ENCODE results near the gene TP73.

Gene TP73

DNA sequence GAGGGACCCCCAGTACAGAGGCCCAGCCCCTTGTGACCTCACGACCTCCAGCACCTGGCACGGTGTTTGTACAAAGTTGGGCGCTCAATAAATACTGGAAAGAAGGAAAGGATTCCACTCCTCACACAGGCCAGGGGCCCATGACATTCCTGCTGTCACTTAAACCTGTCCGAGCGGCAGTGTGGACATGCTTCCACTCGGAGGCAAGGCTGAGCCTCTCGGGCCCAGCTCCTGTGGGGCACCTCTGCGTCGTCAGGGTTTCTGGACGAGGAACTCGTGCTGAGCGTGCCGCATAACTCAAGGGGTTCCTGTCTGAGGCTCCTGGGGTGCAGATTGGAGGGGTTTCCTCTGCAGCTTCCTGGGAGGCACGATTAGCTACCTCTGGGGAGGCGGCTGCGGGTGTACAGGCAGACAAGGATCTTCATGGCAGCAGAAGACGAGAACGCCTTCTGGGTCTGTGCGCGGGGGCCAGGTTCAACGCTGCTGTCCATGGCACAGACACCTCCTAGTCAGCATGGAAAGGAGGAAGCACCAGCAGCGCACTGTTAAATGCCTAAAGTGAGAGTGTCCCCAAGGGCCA lies 116.6 kb downstream of the TP73 start:
- no peak for DNase-seq (ENCODE audit: low spot score)

DNA sequence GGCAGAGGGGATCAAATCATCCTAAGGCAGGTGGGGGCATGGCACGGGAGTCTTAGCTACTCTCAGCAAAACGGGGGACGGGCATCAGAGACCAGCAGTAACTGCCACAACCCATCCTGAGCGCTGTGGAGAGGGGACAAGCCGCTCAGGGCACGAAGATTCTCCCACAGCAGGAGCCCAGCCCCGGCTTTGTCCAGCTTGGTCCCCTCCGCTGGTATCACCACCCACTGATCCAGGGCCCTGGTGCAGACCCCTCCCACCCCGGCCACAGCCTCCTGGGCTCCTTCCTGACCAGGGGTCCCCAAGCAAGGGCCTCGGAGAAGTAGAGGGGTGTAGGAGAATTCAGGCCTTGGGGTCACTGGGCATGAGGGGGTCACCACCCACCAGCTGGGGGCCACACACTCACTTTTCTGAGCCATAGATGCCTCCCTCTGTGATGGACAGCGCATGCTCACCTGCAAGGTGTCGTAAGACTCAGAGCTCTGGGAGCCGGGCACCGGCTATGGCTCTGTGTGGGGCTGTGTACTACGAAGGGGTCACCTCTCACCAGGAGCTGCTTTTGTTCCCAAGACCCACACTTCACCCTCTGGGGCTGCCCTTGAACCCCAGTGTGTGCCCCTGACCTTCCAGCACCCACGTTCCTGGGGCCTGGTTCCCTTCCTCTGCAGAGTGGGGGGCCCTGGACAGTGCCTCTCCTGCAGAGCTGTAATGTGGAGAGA lies 117.9 kb downstream of the TP73 start:
- no peak for DNase-seq (ENCODE audit: low spot score)

DNA sequence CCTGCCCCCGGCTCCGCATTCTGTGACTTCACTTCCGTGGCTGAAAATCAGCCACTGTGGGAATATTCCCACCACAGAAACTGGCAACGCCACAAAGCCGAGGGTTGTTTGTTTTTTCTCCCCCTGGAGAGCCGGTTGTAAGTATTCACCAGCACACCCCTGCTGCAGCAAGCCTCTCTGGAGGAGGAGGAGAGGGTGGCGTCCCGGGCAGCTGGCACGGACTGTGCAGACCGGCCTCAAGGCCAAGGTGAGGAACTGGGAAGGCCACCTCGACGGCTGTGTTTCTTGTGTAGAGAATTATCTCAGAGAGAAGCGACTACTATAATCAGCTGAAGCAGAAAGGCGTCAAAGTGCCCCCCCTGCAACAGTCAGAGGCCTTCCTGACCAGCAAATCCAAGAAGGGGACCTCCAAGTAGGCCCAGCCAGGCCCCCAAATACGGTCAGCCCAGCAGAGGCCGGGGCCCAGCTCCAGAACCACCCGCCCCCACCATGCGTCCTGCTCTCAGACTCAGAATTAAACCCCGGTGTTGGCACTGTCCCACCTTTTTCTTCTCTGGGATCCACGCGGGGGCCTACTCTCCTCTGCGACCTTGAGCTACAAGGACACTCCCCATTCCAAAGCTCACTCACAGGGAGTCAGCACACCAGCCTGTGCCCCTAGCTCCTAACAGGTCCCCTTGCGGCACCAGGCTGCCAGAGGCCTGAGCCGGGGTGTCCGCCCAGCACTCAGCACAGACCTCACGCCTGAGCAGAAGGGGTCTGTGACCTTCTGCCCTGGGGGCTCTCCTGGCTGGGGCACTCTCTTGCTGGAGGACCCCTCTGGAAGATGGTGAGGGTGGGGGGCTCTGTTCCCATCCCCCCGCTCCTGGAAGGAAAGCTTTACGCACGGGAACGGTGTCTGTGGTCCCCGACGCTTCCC lies 119.1 kb downstream of the TP73 start:
- DNase-seq (ENCODE audit: low spot score) = no peak

DNA sequence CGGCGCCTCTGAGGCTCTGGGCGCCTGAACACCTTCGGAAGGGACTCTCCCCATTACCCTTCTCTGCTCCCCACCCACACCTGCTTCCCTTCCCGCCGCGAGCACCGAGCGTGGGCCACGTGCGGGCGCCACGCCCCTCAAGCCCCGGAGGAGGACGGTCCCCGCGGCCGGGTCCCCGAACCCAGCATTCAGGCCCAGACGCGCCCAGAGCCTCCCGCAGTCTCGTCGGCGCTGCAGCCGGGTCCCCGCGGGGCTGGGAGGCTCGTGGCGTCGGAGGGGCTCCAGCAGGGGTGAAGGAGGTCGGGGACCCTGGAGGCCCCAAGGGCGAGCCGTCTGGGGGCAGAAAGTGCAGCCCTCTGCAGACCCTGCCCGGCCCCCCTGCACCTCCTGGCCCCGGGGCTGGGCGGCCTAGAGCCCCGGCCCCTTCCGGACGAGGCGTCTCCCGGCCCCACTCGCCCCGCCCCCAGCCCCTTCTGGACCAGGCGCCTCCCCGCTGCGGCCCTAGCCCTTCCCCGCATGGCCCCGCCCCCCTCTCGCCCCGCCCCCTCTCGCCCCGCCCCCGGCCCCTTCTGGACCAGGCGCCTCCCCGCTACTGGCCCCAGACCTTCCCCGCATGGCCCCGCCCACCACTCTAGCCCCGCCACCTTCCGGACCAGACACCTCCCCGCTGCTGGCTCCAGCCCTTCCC lies 119.9 kb downstream of the TP73 start:
- DNase-seq (ENCODE audit: low spot score) = peak; percentile 90

DNA sequence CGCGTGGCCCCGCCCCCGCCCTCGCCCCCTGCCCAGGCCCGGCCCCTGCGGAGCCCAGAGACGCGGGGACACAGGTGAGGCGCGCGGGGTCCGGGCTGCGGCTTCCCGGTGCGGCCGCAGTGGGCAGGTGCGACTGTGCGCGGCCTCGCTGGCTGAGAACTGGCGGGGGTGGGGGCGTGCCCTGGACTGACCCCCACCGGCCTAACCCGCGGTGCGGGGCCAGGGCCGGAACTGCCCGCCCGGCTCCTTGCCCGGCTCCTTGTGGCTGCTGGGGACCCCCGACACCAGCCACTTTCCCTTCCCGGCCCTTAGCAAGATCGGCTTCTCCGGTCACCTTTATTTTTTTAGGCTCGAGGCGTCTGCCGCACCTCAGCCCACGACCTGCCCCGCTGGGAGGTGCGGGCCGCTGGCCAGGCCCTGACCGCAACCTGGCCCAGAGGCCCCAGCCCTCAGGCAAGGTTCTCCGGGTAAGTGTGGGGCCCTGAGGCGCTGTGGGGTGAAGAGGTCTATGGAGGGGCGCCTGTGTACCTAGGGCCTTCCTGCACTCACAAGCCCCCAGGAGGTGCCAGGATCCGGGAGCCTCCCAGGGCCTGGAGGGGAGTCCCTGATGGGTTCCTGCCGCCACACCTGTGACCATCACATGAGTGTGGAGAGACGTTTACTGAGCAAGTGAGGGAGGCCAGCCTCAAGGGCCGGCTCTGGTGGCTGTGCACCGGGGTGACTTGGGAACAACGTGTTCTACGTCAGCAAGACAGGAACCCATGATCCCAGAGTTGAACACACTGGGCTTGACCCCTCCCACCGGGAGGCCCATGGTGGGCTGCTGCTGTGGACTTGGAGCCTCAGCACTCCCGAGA lies 120.6 kb downstream of the TP73 start, which contains the start of gene SMIM1:
Gene SMIM1, plus strand, starts transcription at position 35 of the 857 bp plus-strand sequence. CDS start 2,625 bp downstream, outside the sequence.
- no peak for DNase-seq (ENCODE audit: low spot score)

DNA sequence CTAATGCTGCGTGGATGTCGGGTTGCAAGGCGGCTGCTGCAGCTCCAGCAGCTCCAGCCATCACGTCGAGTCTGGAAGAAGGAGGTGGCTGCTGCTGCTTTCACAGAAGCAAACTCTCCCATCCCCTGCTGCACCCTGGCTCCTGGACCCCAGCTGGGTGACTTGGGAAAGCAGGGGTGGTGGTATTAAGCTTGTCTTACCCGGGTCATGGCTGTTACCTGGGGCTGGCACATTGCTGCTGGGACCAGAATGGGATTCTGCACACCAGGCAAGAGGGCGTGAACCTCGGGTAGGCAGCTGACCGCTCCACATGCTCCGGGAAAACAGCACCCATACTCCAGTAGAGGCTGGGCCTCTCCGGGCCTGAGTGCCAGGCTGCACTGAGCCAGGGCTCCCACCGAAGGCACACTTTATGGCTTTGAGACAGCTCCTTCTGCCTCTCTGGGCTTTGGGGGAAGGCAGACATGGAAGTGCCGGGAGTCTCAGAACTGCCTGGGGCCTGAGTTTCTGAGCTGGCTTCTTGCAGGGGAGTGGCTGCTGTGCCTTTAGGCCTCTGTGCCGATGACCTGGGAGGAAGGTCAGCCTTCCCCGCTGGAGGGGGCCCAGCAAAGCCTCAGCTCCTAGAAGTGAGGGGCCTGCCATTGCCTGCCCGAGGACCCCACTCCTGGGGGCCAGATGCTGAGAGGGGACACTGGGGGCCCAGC lies 121.4 kb downstream of the TP73 start:
- DNase-seq (ENCODE audit: low spot score) = no peak

DNA sequence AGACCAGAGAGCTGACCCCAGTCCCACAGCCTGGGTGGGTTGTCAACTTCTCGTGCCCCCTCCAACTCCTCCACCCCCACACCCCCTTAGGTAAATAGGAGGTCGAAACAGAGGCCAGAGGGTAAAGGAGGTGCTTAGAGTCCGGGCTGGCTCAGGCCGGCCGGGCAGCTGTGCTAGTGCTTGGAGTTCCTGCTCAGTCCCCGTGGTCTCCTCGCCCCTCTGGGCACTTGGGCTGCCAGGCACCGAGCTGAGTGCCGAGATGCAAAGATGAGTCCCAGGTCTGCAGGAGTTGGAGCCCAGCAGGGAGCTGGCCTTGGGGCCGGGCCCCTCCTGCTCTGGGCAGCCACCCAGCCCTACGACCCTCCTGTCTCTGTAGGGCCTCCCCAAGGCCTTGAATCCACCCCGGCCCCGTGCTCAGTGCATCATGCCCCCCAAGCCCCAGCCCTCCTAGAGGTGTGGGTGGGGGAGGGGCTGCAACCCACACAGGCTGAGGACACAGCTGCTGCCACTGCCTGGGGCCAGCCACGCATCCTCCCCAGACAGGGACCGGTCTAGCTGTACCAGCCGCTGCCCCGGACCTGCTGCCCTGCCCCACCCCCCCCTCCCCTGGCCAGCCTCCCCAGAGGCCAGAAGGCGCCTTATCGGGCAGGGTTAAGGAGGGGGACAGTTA lies 122.1 kb downstream of the TP73 start:
- no peak for DNase-seq (ENCODE audit: low spot score)

DNA sequence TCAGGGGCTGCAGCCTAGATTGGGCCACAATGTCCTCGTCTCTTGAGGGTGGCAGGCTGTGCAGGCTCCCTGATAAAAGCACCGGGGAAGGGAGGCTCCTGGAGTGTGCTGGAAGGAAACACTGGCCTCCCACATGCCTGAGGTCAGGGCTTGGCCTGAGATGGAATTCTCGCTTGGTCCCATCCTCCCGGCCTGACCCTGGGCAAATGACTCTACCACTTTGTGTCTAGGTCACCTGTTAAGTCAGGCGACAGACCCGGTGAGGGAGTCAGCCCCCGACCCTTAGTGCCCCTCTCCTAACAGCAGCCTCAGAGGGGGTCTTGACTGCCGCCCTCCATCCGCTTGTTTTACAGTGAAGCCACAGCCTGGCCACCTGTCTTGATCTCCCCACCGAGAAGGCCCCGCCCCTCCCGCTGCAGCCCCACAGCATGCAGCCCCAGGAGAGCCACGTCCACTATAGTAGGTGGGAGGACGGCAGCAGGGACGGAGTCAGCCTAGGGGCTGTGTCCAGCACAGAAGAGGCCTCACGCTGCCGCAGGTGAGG lies 122.7 kb downstream of the TP73 start:
- peak; percentile 78 for DNase-seq (ENCODE audit: low spot score)

DNA sequence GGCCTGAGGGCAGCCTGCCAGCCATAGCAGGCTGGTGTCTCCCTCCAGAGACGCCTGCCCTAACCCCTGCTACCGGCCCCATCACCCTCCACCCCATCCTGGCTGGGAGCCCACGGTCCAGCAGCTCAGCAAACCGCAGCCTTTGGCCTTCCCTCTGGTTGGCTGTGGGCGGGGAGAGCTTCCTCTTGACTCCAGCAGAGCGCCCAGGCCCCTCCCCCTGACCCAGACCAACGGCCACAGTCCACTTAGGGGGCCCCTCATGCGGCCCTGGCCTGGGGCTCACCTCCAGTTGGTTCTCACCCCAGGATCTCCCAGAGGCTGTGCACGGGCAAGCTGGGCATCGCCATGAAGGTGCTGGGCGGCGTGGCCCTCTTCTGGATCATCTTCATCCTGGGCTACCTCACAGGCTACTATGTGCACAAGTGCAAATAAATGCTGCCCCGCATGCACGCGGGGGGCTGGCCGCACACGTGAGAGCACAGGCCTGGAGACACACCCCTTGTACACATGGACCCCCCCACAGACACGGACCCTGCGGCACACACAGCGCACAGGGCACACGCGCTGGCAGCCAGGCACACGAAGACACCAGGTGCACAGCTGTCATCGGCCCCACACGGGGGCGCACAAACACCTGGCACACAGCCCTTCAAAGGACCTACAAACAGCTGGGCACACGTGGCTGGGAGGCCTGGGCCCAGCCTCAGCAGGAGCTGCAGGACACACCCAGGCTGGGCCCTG lies 123.3 kb downstream of the TP73 start:
- DNase-seq (ENCODE audit: low spot score) = peak; percentile 87

DNA sequence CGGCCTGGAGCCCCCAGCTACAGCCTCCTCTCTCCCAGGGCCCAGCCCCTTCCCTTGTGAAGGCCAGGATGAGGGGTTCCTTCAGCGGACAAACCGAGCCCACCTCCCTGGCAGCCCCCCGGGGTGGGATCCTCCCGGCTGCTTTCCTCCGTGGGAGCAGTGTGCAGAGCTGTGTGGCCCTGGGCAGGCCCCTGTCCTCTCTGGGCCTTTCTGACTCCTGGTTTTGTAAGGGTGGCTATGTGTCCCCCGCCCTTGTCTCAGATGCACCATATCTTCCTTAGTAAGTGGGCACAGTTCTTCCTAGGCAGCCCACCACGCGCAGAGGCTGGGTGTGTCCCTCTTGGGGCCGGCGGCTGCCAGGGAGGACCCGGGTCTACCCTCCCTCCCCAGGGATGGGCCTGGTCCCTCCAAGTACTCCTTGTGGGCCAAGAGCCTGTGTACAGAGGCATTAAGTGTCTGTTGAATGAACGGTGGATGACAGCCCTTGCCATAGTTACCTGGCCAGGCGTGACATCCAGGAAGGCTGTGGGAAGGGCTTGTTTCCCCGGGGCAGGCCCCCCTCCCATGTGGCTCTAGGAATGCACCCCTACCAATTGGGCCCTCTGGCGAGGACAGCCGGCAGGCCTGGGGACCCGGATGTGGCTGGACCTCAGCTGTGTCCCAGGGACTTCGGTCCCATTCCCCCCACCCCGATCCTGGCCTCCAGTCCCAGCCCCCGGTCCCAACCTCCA lies 124.1 kb downstream of the TP73 start:
- DNase-seq (ENCODE audit: low spot score) = no peak

DNA sequence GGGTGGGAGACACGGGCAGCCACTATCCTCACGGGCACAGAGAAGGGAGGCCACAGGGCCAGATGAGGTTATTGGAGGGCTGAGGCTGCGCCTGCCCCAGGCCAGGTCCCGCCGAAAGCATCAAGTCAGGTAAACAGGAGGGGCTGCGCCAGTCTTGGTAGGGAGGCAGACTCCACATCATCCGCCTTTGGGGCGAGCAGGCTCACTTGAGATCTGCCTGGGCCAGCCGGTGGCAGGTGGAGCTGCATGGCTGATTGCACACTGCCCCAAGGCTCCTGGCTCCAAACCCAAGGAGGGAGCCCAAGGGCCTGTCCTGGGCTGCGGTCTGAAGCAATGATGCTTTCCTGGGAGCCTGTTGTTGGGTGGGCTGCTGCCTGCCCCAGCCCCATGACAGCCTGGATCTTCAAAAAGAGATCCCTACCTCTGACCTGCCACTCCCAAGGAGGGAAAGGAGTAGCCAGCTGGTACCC lies 124.8 kb downstream of the TP73 start:
- no peak for DNase-seq (ENCODE audit: low spot score)

DNA sequence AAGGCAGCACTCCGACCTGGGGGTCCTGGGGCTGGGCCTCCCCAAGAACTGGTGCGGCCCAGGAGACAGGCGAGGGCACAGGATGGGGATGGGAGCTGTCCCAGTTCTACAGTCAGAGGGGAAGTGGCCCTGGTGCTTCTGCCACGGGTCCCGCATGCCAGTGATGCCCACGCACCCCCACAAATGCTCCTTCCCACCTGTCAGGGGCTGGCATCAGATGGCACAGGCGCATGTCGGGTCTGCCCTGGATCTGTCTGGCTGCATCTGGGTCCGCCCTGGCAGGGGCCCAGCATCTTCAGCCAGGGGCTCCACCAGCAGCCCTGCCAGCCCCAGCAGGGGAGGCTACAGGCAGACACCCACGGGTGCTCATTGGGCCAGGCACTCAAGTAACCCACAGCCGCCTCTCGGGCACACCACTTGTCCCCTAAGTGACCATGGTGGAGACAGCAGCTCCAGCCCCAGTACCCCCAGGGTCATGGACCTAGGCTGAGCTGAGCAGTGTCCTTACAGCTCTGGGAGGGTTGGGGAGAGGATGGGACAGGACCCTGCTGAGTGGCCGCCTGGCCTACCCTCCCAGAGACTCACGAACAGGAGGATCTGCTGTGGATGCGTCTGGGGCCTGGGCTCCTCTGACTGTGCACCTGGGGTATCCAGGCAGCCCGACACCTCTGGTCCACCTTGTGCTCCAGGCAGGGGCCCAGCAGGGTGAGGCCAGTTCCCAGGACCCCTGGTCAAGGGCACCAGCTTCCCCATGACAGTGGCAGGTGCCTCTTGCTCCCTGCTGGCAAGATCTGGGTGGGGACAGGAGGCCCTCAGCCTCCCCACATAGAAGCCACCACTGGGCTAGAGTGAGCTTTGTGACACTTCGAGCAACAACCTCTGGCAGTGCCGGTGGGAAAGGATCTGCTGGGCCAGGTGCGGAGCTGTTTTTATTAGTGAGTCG lies 125.6 kb downstream of the TP73 start:
- peak; percentile 60 for DNase-seq (ENCODE audit: low spot score)

DNA sequence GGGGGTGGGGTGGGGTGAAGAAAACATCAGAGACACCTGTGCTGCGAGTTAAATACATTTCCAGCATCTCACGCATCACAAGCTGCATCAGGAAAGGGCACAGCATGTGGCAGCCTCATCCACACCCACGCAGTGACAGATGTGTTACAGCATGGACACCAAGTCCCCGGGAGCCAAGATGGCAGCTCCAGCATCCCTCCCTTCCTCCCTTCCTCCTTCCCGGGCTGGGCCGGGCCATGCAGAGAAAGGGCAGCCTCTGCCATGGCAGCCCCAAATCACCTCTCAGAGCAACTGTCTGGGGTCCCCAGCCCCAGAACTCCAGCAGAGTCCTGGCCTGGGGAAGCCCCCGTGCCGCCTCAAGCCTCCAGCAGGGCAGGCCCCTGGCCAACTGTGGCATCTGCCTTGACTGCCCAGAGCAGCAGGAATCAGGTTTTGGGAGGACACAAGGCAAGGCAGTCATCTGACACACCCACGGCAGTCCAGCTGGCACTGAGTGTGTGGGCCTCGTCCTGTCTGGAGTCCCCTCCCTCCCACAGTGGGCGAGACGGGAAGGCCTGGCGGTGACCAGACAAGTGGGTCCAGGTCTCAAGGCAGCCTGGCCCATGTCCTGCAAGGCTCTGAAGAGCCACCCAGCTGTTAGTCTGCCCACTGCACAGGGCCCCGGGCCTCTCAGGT lies 126.4 kb downstream of the TP73 start:
- no peak for DNase-seq (ENCODE audit: low spot score)

DNA sequence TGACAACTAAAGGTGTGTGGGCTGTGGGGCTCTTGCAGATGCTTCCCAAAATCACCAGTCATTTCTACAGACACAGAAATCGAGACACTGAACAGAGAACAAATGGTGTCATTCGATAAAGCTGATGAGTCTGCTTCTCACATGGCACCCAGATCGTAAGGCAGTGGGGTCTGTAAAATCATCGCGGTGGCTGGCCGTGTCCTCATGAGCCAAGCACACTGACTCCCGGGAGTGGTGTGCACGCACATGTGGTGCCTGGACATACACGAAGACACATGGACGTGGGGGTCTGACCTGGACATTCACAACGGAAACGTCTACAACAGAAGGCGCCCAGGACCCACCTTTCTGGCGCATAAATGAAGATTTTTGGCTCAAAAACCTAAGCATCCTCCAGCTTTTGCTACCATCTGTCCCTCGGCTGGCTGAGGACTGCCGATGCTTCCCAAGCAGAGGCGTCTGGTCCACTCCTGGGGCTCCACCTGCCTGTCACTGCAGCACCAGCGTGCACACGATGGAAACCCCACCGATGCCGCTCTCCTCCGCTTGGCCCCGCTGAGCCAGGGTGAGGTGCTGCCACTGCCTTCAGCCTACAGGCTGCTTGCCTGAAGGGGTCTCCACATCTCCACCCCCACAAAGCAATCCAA lies 127.1 kb downstream of the TP73 start:
- no peak for DNase-seq (ENCODE audit: low spot score)

DNA sequence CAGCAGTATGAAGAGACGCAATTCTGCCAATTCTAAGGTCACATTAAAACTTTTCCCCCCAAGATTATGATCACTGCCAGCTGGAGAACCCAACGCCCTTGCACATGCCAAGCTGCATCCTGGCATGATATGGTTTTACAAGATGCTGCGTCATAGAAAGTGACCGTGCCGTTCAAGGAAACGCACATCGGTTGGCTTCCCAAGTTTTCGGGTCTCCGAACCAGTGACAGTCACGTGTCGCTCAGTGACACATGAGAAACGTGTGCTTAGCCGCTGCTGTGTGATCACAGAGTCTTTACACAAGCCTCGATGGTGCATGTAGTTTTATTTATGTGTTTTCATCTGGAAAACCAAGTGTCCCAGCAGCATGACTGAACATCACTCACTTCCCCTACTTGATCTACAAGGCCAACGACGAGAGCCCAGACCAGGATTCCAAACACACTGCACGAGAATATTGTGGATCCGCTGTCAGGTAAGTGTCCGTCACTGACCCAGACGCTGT lies 127.6 kb downstream of the TP73 start:
- DNase-seq (ENCODE audit: low spot score) = no peak

DNA sequence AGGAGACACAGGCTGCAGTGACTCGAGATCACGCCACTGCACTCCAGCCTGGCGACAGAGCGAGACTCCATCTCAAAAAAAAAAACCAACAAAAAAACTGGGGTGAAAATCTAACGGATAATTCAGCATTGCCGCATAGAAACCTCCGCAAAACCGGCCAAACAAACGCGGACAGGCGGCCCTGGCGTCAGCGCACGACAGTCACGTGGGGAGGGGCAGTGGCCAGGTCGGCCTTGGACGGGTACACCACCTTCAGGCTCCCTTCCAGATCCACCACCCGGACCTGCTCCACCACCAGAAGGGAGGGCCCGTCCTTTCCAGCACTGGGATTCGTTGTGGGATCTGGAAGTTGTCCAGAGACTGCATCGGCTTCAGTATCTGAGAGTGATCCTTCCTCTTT lies 128.6 kb downstream of the TP73 start:
- DNase-seq (ENCODE audit: low spot score) = no peak
